GM12878 (cell line): ENCODE data around the gene MDM4. TPM values are rescaled to one million over a fixed set of nuclear protein-coding genes. Genes with fewer than 3 reads are reported as not detected.

ENCODE experiments used
- ATAC-seq: fragments of 200-7000 bp; cut with Tn5 transposase; 3 replicates; pipeline ENCODE4 v1.9.1; 2020; ENCODE audit warnings: mild to moderate bottlenecking, moderate library complexity
- BruUV-seq: library from RNA; stranded (reverse); fragments of 400-500 nt; replicated peaks from 2 replicates; lab custom pipeline; 2021; lab: Mats Ljungman, UMichigan
- CTCF ChIA-PET: fragments of 300-600 bp; sonication (Branson Sonifier 250); formaldehyde crosslinking; extraction: SDS; loops from one replicate; lab custom pipeline; 2021; ENCODE audit warnings: inconsistent platforms; lab: Yijun Ruan, JAX
- POLR2A ChIA-PET: fragments of 350-600 bp; formaldehyde crosslinking; extraction: SDS; loops from one replicate; lab custom pipeline; 2021; ENCODE audit warnings: inconsistent platforms; lab: Charles Lee
- RAD21 ChIA-PET: fragments of 300-600 bp; sonication (Branson Sonifier 250); formaldehyde crosslinking; loops from one replicate; lab custom pipeline; 2023; ENCODE audit warnings: antibody characterized with exemption; ENCODE audit not compliant: unreplicated experiment; lab: Charles Lee
- SMC1A ChIA-PET: fragments of 300-600 bp; sonication (Branson Sonifier 250); formaldehyde crosslinking; loops from one replicate; lab custom pipeline; 2023; ENCODE audit not compliant: unreplicated experiment, uncharacterized antibody; lab: Charles Lee
- DNase-seq: peaks from one replicate; pipeline ENCODE4 v3.0.0-alpha.2; 2011; ENCODE audit warnings: low read depth, low spot score
- FAIRE-seq: peaks from 3 replicates; lab custom pipeline; 2011; peaks lifted over from hg19 to GRCh38; lab: Jason Lieb, UNC
- H2AFZ ChIP-seq: 2 replicates; pipeline ENCODE4 v1.6.0; 2011; ENCODE audit warnings: low read depth, low read length, control low read depth; ENCODE audit not compliant: control insufficient read depth
- H3K27ac ChIP-seq: 2 replicates; pipeline ENCODE4 v1.5.1; 2011; ENCODE audit warnings: control low read depth; ENCODE audit not compliant: control insufficient read depth, insufficient read depth
- H3K27me3 ChIP-seq, 2 experiments: replicated peaks in 1 of 2; 2 replicates each; pipeline versions ENCODE4 v1.6.0 to v1.6.1; 2011; ENCODE audit warnings: low read length in 1 of 2; ENCODE audit not compliant: control insufficient read depth in 2 of 2, insufficient read depth in 2 of 2
- H3K36me3 ChIP-seq, 2 experiments: 2 replicates each; pipeline ENCODE4 v1.5.1; 2011; ENCODE audit warnings: low read length in 1 of 2; ENCODE audit not compliant: control insufficient read depth in 2 of 2, insufficient read depth in 2 of 2
- H3K4me1 ChIP-seq: 2 replicates; pipeline ENCODE4 v1.6.1; 2011; ENCODE audit warnings: mild to moderate bottlenecking, low read length, moderate library complexity, mixed read lengths; ENCODE audit not compliant: control insufficient read depth, insufficient read depth
- H3K4me2 ChIP-seq: 2 replicates; pipeline ENCODE4 v1.6.0; 2011; ENCODE audit warnings: control low read depth; ENCODE audit not compliant: control insufficient read depth, insufficient read depth
- H3K4me3 ChIP-seq: fragments of 200-600 bp; sonication (generic); 2 replicates; pipeline ENCODE4 v1.5.1; 2016
- H3K79me2 ChIP-seq: 2 replicates; pipeline ENCODE4 v1.6.0; 2011; ENCODE audit warnings: low read length; ENCODE audit not compliant: control insufficient read depth, insufficient read depth
- H3K9ac ChIP-seq: 2 replicates; pipeline ENCODE4 v1.8.0; 2011; ENCODE audit warnings: low read length, control low read depth, mixed read lengths; ENCODE audit not compliant: control insufficient read depth, insufficient read depth
- H3K9me3 ChIP-seq: replicated peaks from 3 replicates; pipeline ENCODE4 v1.5.1; 2011; ENCODE audit warnings: mild to moderate bottlenecking, low read length; ENCODE audit not compliant: control insufficient read depth, insufficient read depth
- H4K20me1 ChIP-seq: 2 replicates; pipeline ENCODE4 v1.6.0; 2011; ENCODE audit not compliant: control insufficient read depth, insufficient read depth
- MTA2 ChIP-seq: fragments of 450-650 bp; IDR thresholded peaks from 2 replicates; pipeline ENCODE4 v1.6.1; 2016; ENCODE audit warnings: low read depth, mild to moderate bottlenecking, moderate library complexity
- NR2F1 ChIP-seq: fragments of 450-650 bp; conservative IDR thresholded peaks from 2 replicates; pipeline ENCODE4 v1.6.1; 2017; ENCODE audit warnings: mild to moderate bottlenecking
- WGBS: methylation state at CpG from one replicate; pipeline ENCODE4 v1.1.6; 2016; ENCODE audit warnings: low lambda C conversion rate; ENCODE audit not compliant: insufficient replicate concordance, insufficient coverage; ENCODE audit errors: missing lambda C conversion rate; 5-methylcytosine and 5-hydroxymethylcytosine counted together
- in situ Hi-C: fragments of 300-500 bp; cut with MboI; formaldehyde crosslinking; loops from 9 replicates; pipeline ENCODE4 v1.14.3; 2018; ENCODE audit warnings: mixed read lengths
- intact Hi-C: fragments of 100-400 bp; cut with micrococcal nuclease; formaldehyde crosslinking; loops from one replicate; pipeline ENCODE4 v1.14.2; 2022; ENCODE audit not compliant: unreplicated experiment
- polyA plus RNA-seq, 11 experiments: library from polyadenylated mRNA; depleted of rRNA in 4 of 11; unstranded in 6 of 11; stranded (reverse) in 5 of 11; fragments of >200 nt; fragmentation: Nextera tagmentation in 4 of 11; fragmentation: Illumina TruSeq in 1 of 11; extraction: Ambion mirVana in 4 of 11; extraction: Trizol in 1 of 11; gene quantifications; 1 replicate in 1 of 11; 2 replicates in 10 of 11; pipeline versions ENCODE4 v1.2.1 to v1.2.3, GENCODE V29; 2011 to 2016; ENCODE audit warnings: inconsistent platforms in 2 of 11, missing spikeins in 2 of 11, low read depth in 1 of 11
- total RNA-seq, 4 experiments: library from RNA; depleted of rRNA in 3 of 4; stranded (reverse); fragments of >200 nt in 3 of 4; fragmentation: Illumina TruSeq in 1 of 4; extraction: Trizol in 1 of 4; gene quantifications; 2 replicates each; pipeline versions ENCODE4 v1.2.1 to v1.2.3, GENCODE V29; 2013 to 2021
- TF ChIP-seq, protein P1 (sequence below): fragments of 450-650 bp; IDR thresholded peaks from 2 replicates; pipeline ENCODE4 v1.6.1; 2016; ENCODE audit warnings: mild to moderate bottlenecking, moderate library complexity, borderline replicate concordance

The MDM4 gene
- total and polyA plus RNA-seq, 10 of the 15 experiments (the other 5 are each of a cell fraction or from before 2014, with no cell fraction given): 2.5 to 74.4 (median 22.7) TPM

DNA sequence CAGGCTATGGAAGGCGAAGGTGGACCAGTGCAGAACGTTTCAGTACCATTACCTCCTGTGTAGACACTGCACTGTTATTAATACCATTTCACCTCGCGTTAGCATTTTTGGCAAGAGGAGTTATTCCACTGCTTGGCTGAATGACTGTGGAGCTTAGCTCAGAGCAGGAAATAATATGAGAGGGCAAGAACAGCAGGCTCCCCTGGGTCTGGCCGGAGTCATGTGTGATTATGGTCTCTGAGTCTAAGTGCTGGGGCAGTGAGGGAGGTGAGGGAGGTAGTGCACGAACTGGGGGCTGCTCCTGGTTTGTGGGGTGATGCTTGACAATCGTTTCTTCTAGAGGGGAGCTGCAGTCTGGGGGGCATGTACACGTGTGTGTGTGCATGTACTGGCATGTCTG, 82.9 kb downstream of the MDM4 start (continued):
- TF ChIP-seq, protein P1, sequence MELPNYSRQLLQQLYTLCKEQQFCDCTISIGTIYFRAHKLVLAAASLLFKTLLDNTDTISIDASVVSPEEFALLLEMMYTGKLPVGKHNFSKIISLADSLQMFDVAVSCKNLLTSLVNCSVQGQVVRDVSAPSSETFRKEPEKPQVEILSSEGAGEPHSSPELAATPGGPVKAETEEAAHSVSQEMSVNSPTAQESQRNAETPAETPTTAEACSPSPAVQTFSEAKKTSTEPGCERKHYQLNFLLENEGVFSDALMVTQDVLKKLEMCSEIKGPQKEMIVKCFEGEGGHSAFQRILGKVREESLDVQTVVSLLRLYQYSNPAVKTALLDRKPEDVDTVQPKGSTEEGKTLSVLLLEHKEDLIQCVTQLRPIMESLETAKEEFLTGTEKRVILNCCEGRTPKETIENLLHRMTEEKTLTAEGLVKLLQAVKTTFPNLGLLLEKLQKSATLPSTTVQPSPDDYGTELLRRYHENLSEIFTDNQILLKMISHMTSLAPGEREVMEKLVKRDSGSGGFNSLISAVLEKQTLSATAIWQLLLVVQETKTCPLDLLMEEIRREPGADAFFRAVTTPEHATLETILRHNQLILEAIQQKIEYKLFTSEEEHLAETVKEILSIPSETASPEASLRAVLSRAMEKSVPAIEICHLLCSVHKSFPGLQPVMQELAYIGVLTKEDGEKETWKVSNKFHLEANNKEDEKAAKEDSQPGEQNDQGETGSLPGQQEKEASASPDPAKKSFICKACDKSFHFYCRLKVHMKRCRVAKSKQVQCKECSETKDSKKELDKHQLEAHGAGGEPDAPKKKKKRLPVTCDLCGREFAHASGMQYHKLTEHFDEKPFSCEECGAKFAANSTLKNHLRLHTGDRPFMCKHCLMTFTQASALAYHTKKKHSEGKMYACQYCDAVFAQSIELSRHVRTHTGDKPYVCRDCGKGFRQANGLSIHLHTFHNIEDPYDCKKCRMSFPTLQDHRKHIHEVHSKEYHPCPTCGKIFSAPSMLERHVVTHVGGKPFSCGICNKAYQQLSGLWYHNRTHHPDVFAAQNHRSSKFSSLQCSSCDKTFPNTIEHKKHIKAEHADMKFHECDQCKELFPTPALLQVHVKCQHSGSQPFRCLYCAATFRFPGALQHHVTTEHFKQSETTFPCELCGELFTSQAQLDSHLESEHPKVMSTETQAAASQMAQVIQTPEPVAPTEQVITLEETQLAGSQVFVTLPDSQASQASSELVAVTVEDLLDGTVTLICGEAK: no peak

DNA sequence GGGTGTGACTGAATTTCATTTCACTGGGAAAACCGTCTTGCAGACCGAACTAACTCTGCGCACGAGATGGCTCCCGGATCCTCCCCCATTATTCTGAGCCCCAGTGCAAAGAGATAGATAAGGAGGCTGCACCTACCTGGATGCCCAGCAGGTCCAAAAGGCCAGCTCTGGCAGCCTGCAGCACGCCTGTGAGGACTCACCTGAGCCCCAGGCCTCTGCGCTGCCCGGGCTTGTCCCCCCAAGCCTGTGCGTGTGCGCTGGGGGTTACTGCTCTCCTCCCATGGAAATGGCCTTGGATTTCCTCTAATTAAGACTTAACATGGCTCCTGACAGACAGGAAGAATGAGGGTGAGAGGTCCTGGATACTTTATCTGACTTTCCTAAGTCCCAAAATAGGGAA, 83.4 kb downstream of the MDM4 start:
- no peak for FAIRE-seq

More for the DNA sequence above, 83.4 kb downstream of the MDM4 start:
- Histone ChIP-seq H3K4me1 (no peaks in the 10 kb centered on the region), H3K27me3 (no peaks in the 10 kb centered on the region), H3K9ac (no peak overlapping the region), H3K9me3 (no peaks in the 10 kb centered on the region), H4K20me1 (no peaks in the 10 kb centered on the region), H2AFZ (no peak overlapping the region), H3K36me3 (no peaks in the 10 kb centered on the region), H3K4me2 (no peak overlapping the region), H3K27ac (no peak overlapping the region), H3K79me2 (no peaks in the 10 kb centered on the region), H3K4me3 (no peak overlapping the region)
- ChIA-PET CTCF (no interaction called here), POLR2A (no interaction called here), RAD21 (no interaction called here), SMC1A (interaction anchor here (1.0 kb wide), 1 partner anchor 36 kb away, joined by 3 read pairs; no protein-coding TSS in a partner anchor)
- WGBS: 68% methylated on average over 10 of the region's 10 CpGs
- no peak for TF ChIP-seq MTA2
- no peak for TF ChIP-seq NR2F1
- in situ Hi-C loops (no loop called here), intact Hi-C loops (no loop called here)
- no TSS peak for BruUV-seq
- ATAC-seq: no peak
- DNase-seq: no peak
